NCI-H748 treated with DMSO at 0.1 percent for 48 hours (cell line): ENCODE measurements around the gene BAIAP3.
A peak's percentile ranks its signal among the peaks of the same experiment; 100 is the strongest.

Experiments used
- DNase-seq: peaks from one replicate; lab custom pipeline; 2025; lab: John Stamatoyannopoulos, UW

Gene BAIAP3

GRCh38 chr16:1332618-1333148, 762 bp upstream of the BAIAP3 start:
- DNase-seq = no peak

- no peak for DNase-seq
These were observed 632 bp downstream of the BAIAP3 start for GRCh38 chr16:1333854-1334700.

GRCh38 chr16:1334739-1335138, 1.3 kb downstream of the BAIAP3 start:
- DNase-seq = no peak

- DNase-seq = no peak
These were observed 1.9 kb downstream of the BAIAP3 start for GRCh38 chr16:1335211-1335971.

GRCh38 chr16:1335996-1336395, 2.6 kb downstream of the BAIAP3 start:
- DNase-seq = no peak

GRCh38 chr16:1336619-1337018, 3.2 kb downstream of the BAIAP3 start:
- DNase-seq = no peak

GRCh38 chr16:1337486-1337885, 4.0 kb downstream of the BAIAP3 start:
- no peak for DNase-seq

GRCh38 chr16:1338119-1338730, 4.8 kb downstream of the BAIAP3 start:
- DNase-seq = no peak

GRCh38 chr16:1338855-1339675, 5.6 kb downstream of the BAIAP3 start:
- DNase-seq = no peak

- no peak for DNase-seq
These were observed 7.5 kb downstream of the BAIAP3 start for GRCh38 chr16:1340730-1341494.

GRCh38 chr16:1341495-1342420, 8.3 kb downstream of the BAIAP3 start:
- no peak for DNase-seq

- DNase-seq = peak; percentile 84
These were observed 9.3 kb downstream of the BAIAP3 start for GRCh38 chr16:1342526-1343427.

GRCh38 chr16:1343428-1344242, 10.2 kb downstream of the BAIAP3 start:
- no peak for DNase-seq

GRCh38 chr16:1344499-1344898, 11.1 kb downstream of the BAIAP3 start:
- no peak for DNase-seq

GRCh38 chr16:1345087-1345486, 11.6 kb downstream of the BAIAP3 start:
- DNase-seq = no peak

- no peak for DNase-seq
These were observed 12.4 kb downstream of the BAIAP3 start for GRCh38 chr16:1345651-1346421.
